NCI-H2227 treated with DMSO at 0.1 percent for 48 hours (cell line): ENCODE data around the gene SEC61A1.

ENCODE experiments used
- DNase-seq: peaks from one replicate; lab custom pipeline; 2025; lab: John Stamatoyannopoulos, UW

Gene SEC61A1

GRCh38 chr3:128051837-128052594, at the start of gene SEC61A1:
SEC61A1 (plus strand) TSS chr3:128052437; CDS start chr3:128052553, 116 bp downstream.
- peak; percentile 75 for DNase-seq

GRCh38 chr3:128004661-128005060, 47.6 kb upstream of the SEC61A1 start:
- no peak for DNase-seq

GRCh38 chr3:128006061-128007032, 45.9 kb upstream of the SEC61A1 start:
- peak; percentile 19 for DNase-seq

GRCh38 chr3:128007033-128007424, 45.2 kb upstream of the SEC61A1 start:
- DNase-seq = no peak

- DNase-seq = no peak
Observed at GRCh38 chr3:128009952-128010846, 42.0 kb upstream of the SEC61A1 start.

GRCh38 chr3:128011140-128011539, 41.1 kb upstream of the SEC61A1 start:
- DNase-seq = peak; percentile 58

- DNase-seq = no peak
Observed at GRCh38 chr3:128012050-128012449, 40.2 kb upstream of the SEC61A1 start.

- DNase-seq = no peak
Observed at GRCh38 chr3:128014548-128014947, 37.7 kb upstream of the SEC61A1 start.

GRCh38 chr3:128016502-128016901, 35.7 kb upstream of the SEC61A1 start:
- DNase-seq = no peak

GRCh38 chr3:128021768-128022372, 30.4 kb upstream of the SEC61A1 start:
- DNase-seq = no peak

GRCh38 chr3:128033102-128033501, 19.1 kb upstream of the SEC61A1 start:
- DNase-seq = no peak

GRCh38 chr3:128036119-128036518, 16.1 kb upstream of the SEC61A1 start:
- DNase-seq = no peak

- no peak for DNase-seq
Observed at GRCh38 chr3:128040041-128040440, 12.2 kb upstream of the SEC61A1 start.

- DNase-seq = no peak
Observed at GRCh38 chr3:128040660-128041059, 11.6 kb upstream of the SEC61A1 start.

- peak; percentile 10 for DNase-seq
Observed at GRCh38 chr3:128041344-128041743, 10.9 kb upstream of the SEC61A1 start.

GRCh38 chr3:128050597-128050996, 1.6 kb upstream of the SEC61A1 start:
- no peak for DNase-seq

- DNase-seq = peak; percentile 23
Observed at GRCh38 chr3:128051459-128051836, 789 bp upstream of the SEC61A1 start.

- DNase-seq = no peak
Observed at GRCh38 chr3:128052595-128053351, 536 bp downstream of the SEC61A1 start.

GRCh38 chr3:128053614-128054013, 1.4 kb downstream of the SEC61A1 start:
- no peak for DNase-seq

GRCh38 chr3:128054367-128054766, 2.1 kb downstream of the SEC61A1 start:
- DNase-seq = no peak

- no peak for DNase-seq
Observed at GRCh38 chr3:128056258-128056657, 4.0 kb downstream of the SEC61A1 start.
